Testis (tissue), 3 donors: ENCODE data around the gene ZEB1. TPM values are rescaled to one million over a fixed set of nuclear protein-coding genes. Genes with fewer than 3 reads are reported as not detected.
"Not testable (repeated sequence)": the region's sequence is repeated elsewhere in the genome, so short reads cannot be mapped to it uniquely, and the experiment has no call there.

Experiments used
- DNase-seq: peaks from one replicate; pipeline ENCODE4 v3.0.0-alpha.2; 2019
- H3K27ac ChIP-seq, 2 donors: fragments of 200-600 bp; sonication (generic); one replicate each; pipeline ENCODE4 v1.5.1; 2019
- H3K27me3 ChIP-seq: fragments of 200-600 bp; sonication (generic); one replicate; pipeline ENCODE4 v1.5.1; 2019
- H3K36me3 ChIP-seq: fragments of 200-600 bp; sonication (generic); one replicate; pipeline ENCODE4 v1.5.1; 2017; ENCODE audit warnings: low read depth; ENCODE audit errors: missing control alignments
- H3K4me1 ChIP-seq: fragments of 200-600 bp; sonication (generic); one replicate; pipeline ENCODE4 v1.5.1; 2019
- H3K4me3 ChIP-seq, 2 donors: fragments of 200-600 bp; sonication (generic); one replicate each; pipeline ENCODE4 v1.5.1; 2017 to 2019
- H3K9me3 ChIP-seq: fragments of 200-600 bp; sonication (generic); one replicate; pipeline ENCODE4 v1.5.1; 2017
- CTCF ChIP-seq, 3 experiments: fragments of 450-650 bp in 2 of 3; fragments of 200-600 bp in 1 of 3; sonication (generic) in 1 of 3; IDR thresholded peaks; one replicate each; pipeline ENCODE4 v1.5.1; 2016 to 2019; ENCODE audit warnings: antibody characterized with exemption in 3 of 3, mild to moderate bottlenecking in 2 of 3, moderate library complexity in 1 of 3
- POLR2A ChIP-seq: fragments of 450-650 bp; IDR thresholded peaks from one replicate; pipeline ENCODE4 v1.6.1; 2017; ENCODE audit warnings: antibody characterized with exemption, mild to moderate bottlenecking, moderate library complexity
- WGBS, 2 donors: methylation state at CpG; one replicate each; pipeline ENCODE4 v1.1.5; 2018; 5-methylcytosine and 5-hydroxymethylcytosine counted together
- intact Hi-C: fragments of 100-400 bp; cut with DNase I; formaldehyde crosslinking; loops from one replicate; pipeline ENCODE4 v1.15.1; 2023; ENCODE audit warnings: low total_unique reads
- polyA plus RNA-seq: library from polyadenylated mRNA; stranded (reverse); fragments of 350-450 nt; fragmentation: Illumina TruSeq; extraction: RNeasy Lipid Tissue Mini Kit (QIAGEN cat#74804); gene quantifications from one replicate; pipeline ENCODE4 v1.2.3, GENCODE V29; 2014; ENCODE audit warnings: low read depth, low replicate concordance; ENCODE audit not compliant: insufficient read depth
- total RNA-seq, 2 donors: library from RNA; depleted of rRNA; stranded (reverse); fragments of >200 nt; gene quantifications; one replicate each; pipeline ENCODE4 v1.2.3, GENCODE V29; 2016

Gene ZEB1
- total and polyA plus RNA-seq, 3 donors from 2014 or later = 22.2 to 35.9 (median 26.3) TPM

- H3K36me3 ChIP-seq = no peaks in the 10 kb centered on the region
- intact Hi-C loops = no loop called here
- H3K27me3 ChIP-seq = no peaks in the 10 kb centered on the region
- no peak for DNase-seq
- no peaks in the 10 kb centered on the region for H3K4me1 ChIP-seq
- H3K27ac ChIP-seq = no peak overlapping the region
- H3K4me3 ChIP-seq = no peak overlapping the region
- TF ChIP-seq CTCF (IDR thresholded peaks at IDR 0.05) (no peak), POLR2A (no peak)
- no peaks in the 10 kb centered on the region for H3K9me3 ChIP-seq
- 67 to 77% methylated on average over 1 of the region's 1 CpG for WGBS, 2 donors
These were observed 102.3 kb downstream of the ZEB1 start for GRCh38 chr10:31421322-31421721.

DNA sequence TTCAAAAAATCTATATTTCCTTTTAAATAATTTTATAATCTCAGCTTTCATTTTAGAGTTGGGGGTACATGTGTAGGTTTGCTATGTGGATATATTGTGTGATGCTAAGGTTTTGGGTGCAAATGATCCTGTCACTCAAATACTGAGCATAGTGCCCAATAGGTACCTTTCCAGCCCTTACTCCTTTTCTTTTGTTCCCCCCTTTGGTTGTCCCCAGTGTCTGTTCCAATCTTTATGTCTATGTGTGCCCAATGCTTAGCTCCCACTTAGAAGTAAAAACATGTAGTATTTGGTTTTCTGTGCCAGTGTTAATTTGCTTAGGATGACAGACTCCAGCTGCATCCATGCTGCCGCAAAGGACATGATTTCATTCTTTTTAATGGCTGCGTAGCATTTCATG is 103.6 kb downstream of the ZEB1 start:
- H3K4me1 ChIP-seq = no peaks in the 10 kb centered on the region
- 95 to 100% methylated on average over 2 of the region's 2 CpGs for WGBS, 2 donors
- no peak for DNase-seq
- no peaks in the 10 kb centered on the region for H3K27me3 ChIP-seq
- no peak overlapping the region for H3K27ac ChIP-seq
- intact Hi-C loops = no loop called here
- no peaks in the 10 kb centered on the region for H3K9me3 ChIP-seq
- H3K4me3 ChIP-seq = no peak overlapping the region
- TF ChIP-seq POLR2A = no peak
- TF ChIP-seq CTCF (IDR thresholded peaks at IDR 0.05) = no peak
- no peaks in the 10 kb centered on the region for H3K36me3 ChIP-seq

DNA sequence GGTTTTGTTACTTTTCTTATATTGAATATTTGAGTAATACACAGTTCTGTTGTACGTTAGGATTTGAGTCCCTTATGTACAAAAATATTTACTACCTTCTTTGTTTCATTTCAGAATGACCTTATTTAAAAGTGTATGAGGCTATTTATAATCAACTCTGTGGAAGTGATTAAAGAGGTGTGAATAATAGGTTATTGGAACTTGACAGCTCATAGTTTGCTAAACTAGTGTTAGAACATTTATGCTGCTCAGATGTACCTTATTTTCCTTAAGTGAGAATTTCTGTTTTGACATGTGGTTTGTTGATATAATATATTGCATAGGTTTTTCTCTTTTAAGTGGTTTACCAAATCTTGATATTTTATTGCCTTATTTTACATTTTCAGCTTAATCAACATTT is 105.5 kb downstream of the ZEB1 start:
- no peak for DNase-seq
- Histone ChIP-seq H3K4me1 (no peaks in the 10 kb centered on the region), H3K4me3 (no peak overlapping the region), H3K27me3 (no peaks in the 10 kb centered on the region), H3K9me3 (no peaks in the 10 kb centered on the region), H3K36me3 (no peaks in the 10 kb centered on the region), H3K27ac (no peak overlapping the region)
- WGBS, 2 donors = 84 to 97% methylated on average over 1 of the region's 1 CpG
- intact Hi-C loops = no loop called here
- TF ChIP-seq POLR2A (no peak), CTCF (IDR thresholded peaks at IDR 0.05) (no peak)

DNA sequence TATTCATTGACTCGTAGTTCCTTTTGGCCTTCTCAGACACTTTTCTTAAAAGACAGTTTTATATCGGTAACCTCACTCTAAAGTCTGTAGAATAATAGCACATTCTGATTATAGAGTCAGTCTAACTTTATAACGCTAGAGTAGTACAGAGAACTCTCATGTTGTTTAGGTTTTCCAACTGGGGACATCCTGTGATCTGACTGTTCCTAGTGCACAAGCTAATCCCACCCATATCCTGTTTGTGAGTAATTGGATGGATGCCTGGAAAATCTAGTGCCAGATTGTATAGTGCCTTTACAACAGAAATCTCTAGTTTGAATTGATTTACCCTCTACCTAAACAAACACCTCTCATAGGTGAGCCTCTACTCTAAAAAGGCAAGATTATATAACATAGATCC is 107.4 kb downstream of the ZEB1 start:
- WGBS, 2 donors = 68 to 73% methylated on average over 3 of the region's 3 CpGs
- Histone ChIP-seq H3K27me3 (no peaks in the 10 kb centered on the region), H3K36me3 (no peaks in the 10 kb centered on the region), H3K4me3 (no peak overlapping the region), H3K4me1 (no peaks in the 10 kb centered on the region), H3K9me3 (no peaks in the 10 kb centered on the region), H3K27ac (peak overlapping the region in 1 of 2 donors; percentile 17)
- no peak for DNase-seq
- intact Hi-C loops = no loop called here
- TF ChIP-seq CTCF (IDR thresholded peaks at IDR 0.05) = no peak
- TF ChIP-seq POLR2A = no peak

GRCh38 chr10:31427334-31427733 is 108.3 kb downstream of the ZEB1 start:
- WGBS, 2 donors = 92 to 94% methylated on average over 10 of the region's 10 CpGs
- H3K27me3 ChIP-seq, H3K4me3 ChIP-seq, H3K9me3 ChIP-seq, DNase-seq, H3K4me1 ChIP-seq, H3K27ac ChIP-seq, intact Hi-C loops, H3K36me3 ChIP-seq: not testable (repeated sequence)

DNA sequence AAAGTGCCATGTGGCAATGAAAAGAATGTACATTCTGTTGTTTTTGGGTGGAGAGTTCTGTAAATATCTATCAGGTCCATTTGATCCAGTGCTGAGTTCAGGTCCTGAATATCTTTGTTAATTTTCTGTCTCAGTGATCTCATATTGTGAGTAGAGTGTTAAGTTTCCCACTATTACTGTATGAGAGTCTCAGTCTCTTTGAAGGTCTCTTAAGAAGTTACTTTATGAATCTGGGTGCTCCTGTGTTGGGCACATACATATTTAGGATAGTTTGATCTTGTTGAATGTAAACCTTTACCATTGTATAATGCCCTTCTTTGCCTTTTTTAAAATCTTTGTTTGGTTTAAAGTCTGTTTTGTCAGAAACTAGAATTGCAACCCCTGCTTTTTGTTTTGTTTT is 109.5 kb downstream of the ZEB1 start:
- H3K36me3 ChIP-seq, H3K4me1 ChIP-seq, H3K4me3 ChIP-seq, H3K27ac ChIP-seq, intact Hi-C loops, H3K9me3 ChIP-seq, DNase-seq, H3K27me3 ChIP-seq: not testable (repeated sequence)
